IPS-18c (cell line): ENCODE data around the gene ABHD4.
"Not testable (repeated sequence)": the region's sequence is repeated elsewhere in the genome, so short reads cannot be mapped to it uniquely, and the experiment has no call there.

Experiments
- H3K4me3 ChIP-seq: 2 replicates; pipeline ENCODE4 v1.7.0; 2013; ENCODE audit warnings: low read depth, mild to moderate bottlenecking, low read length, moderate library complexity; ENCODE audit not compliant: insufficient read depth
- H3K9me3 ChIP-seq: one replicate; pipeline ENCODE4 v1.6.1; 2013; ENCODE audit warnings: mild to moderate bottlenecking, low read length, moderate library complexity; ENCODE audit not compliant: control insufficient read depth, insufficient read depth

The ABHD4 gene

GRCh38 chr14:22600027-22600426 lies 1.9 kb downstream of the ABHD4 start:
- no peaks in the 10 kb centered on the region for H3K9me3 ChIP-seq
- H3K4me3 ChIP-seq: no peak overlapping the region

- Histone ChIP-seq H3K9me3 (no peaks in the 10 kb centered on the region), H3K4me3 (no peak overlapping the region)
These were observed 3.4 kb downstream of the ABHD4 start for GRCh38 chr14:22601456-22601855.

GRCh38 chr14:22601996-22602395 lies 3.9 kb downstream of the ABHD4 start:
- no peaks in the 10 kb centered on the region for H3K9me3 ChIP-seq
- H3K4me3 ChIP-seq: no peak overlapping the region

- no peaks in the 10 kb centered on the region for H3K9me3 ChIP-seq
- H3K4me3 ChIP-seq: no peak overlapping the region
These were observed 4.8 kb downstream of the ABHD4 start for GRCh38 chr14:22602862-22603261.

- no peaks in the 10 kb centered on the region for H3K9me3 ChIP-seq
- no peak overlapping the region for H3K4me3 ChIP-seq
These were observed 8.3 kb downstream of the ABHD4 start for GRCh38 chr14:22606380-22606779.

GRCh38 chr14:22607291-22607690 lies 9.2 kb downstream of the ABHD4 start:
- H3K4me3 ChIP-seq: no peak overlapping the region
- H3K9me3 ChIP-seq: no peaks in the 10 kb centered on the region

GRCh38 chr14:22610931-22611330 lies 12.8 kb downstream of the ABHD4 start:
- Histone ChIP-seq H3K9me3 (no peaks in the 10 kb centered on the region), H3K4me3 (no peak overlapping the region)

GRCh38 chr14:22613106-22613695 lies 15.1 kb downstream of the ABHD4 start:
- Histone ChIP-seq H3K9me3 (no peaks in the 10 kb centered on the region), H3K4me3 (no peak overlapping the region)

- H3K4me3 ChIP-seq: no peak overlapping the region
- H3K9me3 ChIP-seq: no peaks in the 10 kb centered on the region
These were observed 15.7 kb downstream of the ABHD4 start for GRCh38 chr14:22613736-22614239.

GRCh38 chr14:22614240-22614799 lies 16.2 kb downstream of the ABHD4 start:
- H3K4me3 ChIP-seq: no peak overlapping the region

GRCh38 chr14:22615765-22616164 lies 17.7 kb downstream of the ABHD4 start:
- not testable (repeated sequence) for H3K9me3 ChIP-seq, H3K4me3 ChIP-seq

More at GRCh38 chr14:22614240-22614799, 16.2 kb downstream of the ABHD4 start:
- H3K9me3 ChIP-seq: no peaks in the 10 kb centered on the region

GRCh38 chr14:22622255-22622654 lies 24.2 kb downstream of the ABHD4 start:
- no peaks in the 10 kb centered on the region for H3K9me3 ChIP-seq
- H3K4me3 ChIP-seq: no peak overlapping the region

GRCh38 chr14:22623047-22623446 lies 24.9 kb downstream of the ABHD4 start:
- Histone ChIP-seq H3K4me3 (no peak overlapping the region), H3K9me3 (no peaks in the 10 kb centered on the region)

GRCh38 chr14:22626590-22626989 lies 28.5 kb downstream of the ABHD4 start:
- H3K4me3 ChIP-seq: no peak overlapping the region
- peaks cover 2% of the 10 kb centered on the region for H3K9me3 ChIP-seq

GRCh38 chr14:22627506-22628263 lies 29.6 kb downstream of the ABHD4 start:
- Histone ChIP-seq H3K4me3 (no peak overlapping the region), H3K9me3 (peaks cover 2% of the 10 kb centered on the region)

GRCh38 chr14:22629361-22629760 lies 31.3 kb downstream of the ABHD4 start:
- Histone ChIP-seq H3K4me3 (no peak overlapping the region), H3K9me3 (peaks cover 4% of the 10 kb centered on the region)

GRCh38 chr14:22630066-22630465 lies 32.0 kb downstream of the ABHD4 start:
- Histone ChIP-seq H3K9me3 (peaks cover 4% of the 10 kb centered on the region), H3K4me3 (no peak overlapping the region)

GRCh38 chr14:22630486-22630885 lies 32.4 kb downstream of the ABHD4 start:
- Histone ChIP-seq H3K4me3 (no peak overlapping the region), H3K9me3 (peaks cover 4% of the 10 kb centered on the region)
